K562 (cell line): Measurements from ENCODE around the gene EPHA2. TPM values are rescaled to one million over a fixed set of nuclear protein-coding genes. Genes with fewer than 3 reads are reported as not detected.

Experiments
- CHAMP1 ChIP-seq: fragments of 450-650 bp; IDR thresholded peaks from 2 replicates; pipeline ENCODE4 v1.6.1; 2016; ENCODE audit warnings: mild to moderate bottlenecking
- IRF1 ChIP-seq: sonication (generic); formaldehyde crosslinking; IDR thresholded peaks from 2 replicates; pipeline ENCODE4 v1.8.0; 2022; ENCODE audit warnings: missing genetic modification reagents, mild to moderate bottlenecking, borderline replicate concordance
- IRF2 ChIP-seq: sonication (generic); formaldehyde crosslinking; IDR thresholded peaks from 2 replicates; pipeline ENCODE4 v1.8.1; 2022; ENCODE audit warnings: mild to moderate bottlenecking, missing genetic modification reagents
- LARP7 ChIP-seq: fragments of 450-650 bp; IDR thresholded peaks from 2 replicates; pipeline ENCODE4 v1.6.1; 2016
- MBD1 ChIP-seq: fragments of 250-450 bp; sonication (Bioruptor Pico); IDR thresholded peaks from 2 replicates; pipeline ENCODE4 v1.8.0; 2022; ENCODE audit warnings: inconsistent platforms
- NFE2 ChIP-seq: IDR thresholded peaks from 2 replicates; pipeline ENCODE4 v1.6.1; 2014; ENCODE audit warnings: antibody characterized with exemption, low read depth
- NR3C1 ChIP-seq: sonication (generic); formaldehyde crosslinking; IDR thresholded peaks from 2 replicates; pipeline ENCODE4 v1.8.1; 2022; ENCODE audit warnings: missing genetic modification reagents
- POLR2B ChIP-seq: fragments of 450-650 bp; IDR thresholded peaks from 2 replicates; pipeline ENCODE4 v1.6.1; 2018; ENCODE audit warnings: low read depth; ENCODE audit not compliant: partially characterized antibody
- SIRT6 ChIP-seq: IDR thresholded peaks from one replicate; pipeline ENCODE4 v1.6.1; 2012; ENCODE audit warnings: low read depth, mild to moderate bottlenecking, control low read depth, inconsistent platforms, low read length, moderate library complexity
- SMAD1 ChIP-seq: fragments of 150-350 bp; IDR thresholded peaks from 2 replicates; pipeline ENCODE4 v1.6.1; 2014; ENCODE audit warnings: low read length, low read depth; ENCODE audit not compliant: partially characterized antibody
- SMARCE1 ChIP-seq: fragments of 450-650 bp; IDR thresholded peaks from 2 replicates; pipeline ENCODE4 v1.7.1; 2016; ENCODE audit warnings: mild to moderate bottlenecking
- ZFP36 ChIP-seq: fragments of 150-350 bp; IDR thresholded peaks from 2 replicates; pipeline ENCODE4 v1.6.1; 2018; ENCODE audit warnings: low read length, low read depth; ENCODE audit not compliant: partially characterized antibody
- ZNF212 ChIP-seq: fragments of 450-650 bp; formaldehyde crosslinking; IDR thresholded peaks from 2 replicates; pipeline ENCODE4 v1.4.0; 2020; ENCODE audit warnings: mild to moderate bottlenecking
- ZNF23 ChIP-seq: fragments of 250-450 bp; sonication (Bioruptor Pico); IDR thresholded peaks from 2 replicates; pipeline ENCODE4 v1.4.0; 2020; ENCODE audit warnings: mild to moderate bottlenecking
- ZNF592 ChIP-seq: fragments of 450-650 bp; IDR thresholded peaks from 2 replicates; pipeline ENCODE4 v1.6.1; 2017; ENCODE audit warnings: antibody characterized with exemption, mild to moderate bottlenecking
- polyA plus RNA-seq, 8 experiments: library from polyadenylated mRNA; depleted of rRNA in 4 of 8; stranded (reverse) in 5 of 8; unstranded in 3 of 8; fragments of >200 nt; fragmentation: Nextera tagmentation in 2 of 8; fragmentation: Illumina TruSeq in 1 of 8; extraction: Ambion mirVana in 2 of 8; extraction: Trizol in 1 of 8; gene quantifications; 2 replicates each; pipeline versions ENCODE4 v1.2.1 to v1.2.3, GENCODE V29; 2011 to 2014; ENCODE audit warnings: inconsistent platforms in 1 of 8, missing spikeins in 1 of 8
- total RNA-seq, 7 experiments: library from RNA; depleted of rRNA in 6 of 7; stranded (reverse); fragments of >200 nt in 6 of 7; fragmentation: Illumina TruSeq in 2 of 7; extraction: Trizol in 2 of 7; gene quantifications; 2 replicates each; pipeline versions ENCODE4 v1.2.1 to v1.2.3, GENCODE V29; 2011 to 2021; ENCODE audit warnings: low replicate concordance in 1 of 7

Gene EPHA2
- total and polyA plus RNA-seq, 9 of the 15 experiments (the other 6 are each of a cell fraction or from before 2014, with no cell fraction given): 0.04 to 0.40 (median 0.07) TPM; not detected in 4

- TF ChIP-seq SIRT6: no peak
- no peak for TF ChIP-seq LARP7
- TF ChIP-seq IRF1 (CRISPR knock-in tag): no peak
- no peak for TF ChIP-seq SMAD1
- peak; percentile 57 for TF ChIP-seq ZFP36
- no peak for TF ChIP-seq CHAMP1
- TF ChIP-seq MBD1 (CRISPR knock-in tag): no peak
- TF ChIP-seq POLR2B: no peak
- TF ChIP-seq IRF2 (CRISPR knock-in tag): no peak
- TF ChIP-seq NFE2: peak; percentile 70; the same call in 1 of the 2 replicates
- TF ChIP-seq SMARCE1: peak; percentile 69
- no peak for TF ChIP-seq ZNF592
- no peak for TF ChIP-seq ZNF23 (CRISPR knock-in tag)
- no peak for TF ChIP-seq NR3C1 (CRISPR knock-in tag)
- no peak for TF ChIP-seq ZNF212
- TF ChIP-seq, all 486 proteins: peak for 49
Observed at GRCh38 chr1:16076031-16076864, 79.6 kb downstream of the EPHA2 start (continued).
